A549 (cell line): Measurements from ENCODE around the gene NUDT19.

Experiments used
- BCL3 ChIP-seq: fragments of >200 bp; sonication (Bioruptor Twin); formaldehyde crosslinking; IDR thresholded peaks from 3 replicates; pipeline ENCODE4 v1.6.1; 2016
- MAZ ChIP-seq: fragments of 150-350 bp; IDR thresholded peaks from 2 replicates; pipeline ENCODE4 v1.6.1; 2014; ENCODE audit warnings: antibody characterized with exemption, low read depth, low read length, borderline replicate concordance
- POLR2A ChIP-seq: IDR thresholded peaks from 2 replicates; pipeline ENCODE4 v1.6.1; 2012; ENCODE audit warnings: mild to moderate bottlenecking, low read length
- RAD21 ChIP-seq, 2 experiments: fragments of >200 bp in 1 of 2; sonication (Bioruptor Twin) in 1 of 2; formaldehyde crosslinking in 1 of 2; IDR thresholded peaks in 1 of 2; conservative IDR thresholded peaks in 1 of 2; 2 replicates in 1 of 2; 3 replicates in 1 of 2; pipeline ENCODE4 v1.6.1; 2012 to 2018; ENCODE audit warnings: inconsistent platforms in 1 of 2
- TF ChIP-seq, protein P1 (sequence below): fragments of >200 bp; sonication (Bioruptor Twin); formaldehyde crosslinking; IDR thresholded peaks from 3 replicates; pipeline ENCODE4 v1.5.1; 2016

GRCh38 chr19:32691291-32691951 lies at the start of gene NUDT19:
- peak; percentile 96 for TF ChIP-seq BCL3
- peak in 1 of 2 experiments; percentile 25; a peak in 1 of 5 replicates for TF ChIP-seq RAD21 (conservative IDR thresholded peaks at IDR 0.05 in 1 of 2, IDR thresholded peaks at IDR 0.05 in 1 of 2)
- TF ChIP-seq POLR2A = peak; percentile 92
- TF ChIP-seq, protein P1, sequence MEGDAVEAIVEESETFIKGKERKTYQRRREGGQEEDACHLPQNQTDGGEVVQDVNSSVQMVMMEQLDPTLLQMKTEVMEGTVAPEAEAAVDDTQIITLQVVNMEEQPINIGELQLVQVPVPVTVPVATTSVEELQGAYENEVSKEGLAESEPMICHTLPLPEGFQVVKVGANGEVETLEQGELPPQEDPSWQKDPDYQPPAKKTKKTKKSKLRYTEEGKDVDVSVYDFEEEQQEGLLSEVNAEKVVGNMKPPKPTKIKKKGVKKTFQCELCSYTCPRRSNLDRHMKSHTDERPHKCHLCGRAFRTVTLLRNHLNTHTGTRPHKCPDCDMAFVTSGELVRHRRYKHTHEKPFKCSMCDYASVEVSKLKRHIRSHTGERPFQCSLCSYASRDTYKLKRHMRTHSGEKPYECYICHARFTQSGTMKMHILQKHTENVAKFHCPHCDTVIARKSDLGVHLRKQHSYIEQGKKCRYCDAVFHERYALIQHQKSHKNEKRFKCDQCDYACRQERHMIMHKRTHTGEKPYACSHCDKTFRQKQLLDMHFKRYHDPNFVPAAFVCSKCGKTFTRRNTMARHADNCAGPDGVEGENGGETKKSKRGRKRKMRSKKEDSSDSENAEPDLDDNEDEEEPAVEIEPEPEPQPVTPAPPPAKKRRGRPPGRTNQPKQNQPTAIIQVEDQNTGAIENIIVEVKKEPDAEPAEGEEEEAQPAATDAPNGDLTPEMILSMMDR = no peak
- TF ChIP-seq MAZ = no peak
